Measurements from ENCODE around the gene SASH1.
"Not testable (repeated sequence)": the region's sequence is repeated elsewhere in the genome, so short reads cannot be mapped to it uniquely, and the experiment has no call there.

SASH1 gene

DNA sequence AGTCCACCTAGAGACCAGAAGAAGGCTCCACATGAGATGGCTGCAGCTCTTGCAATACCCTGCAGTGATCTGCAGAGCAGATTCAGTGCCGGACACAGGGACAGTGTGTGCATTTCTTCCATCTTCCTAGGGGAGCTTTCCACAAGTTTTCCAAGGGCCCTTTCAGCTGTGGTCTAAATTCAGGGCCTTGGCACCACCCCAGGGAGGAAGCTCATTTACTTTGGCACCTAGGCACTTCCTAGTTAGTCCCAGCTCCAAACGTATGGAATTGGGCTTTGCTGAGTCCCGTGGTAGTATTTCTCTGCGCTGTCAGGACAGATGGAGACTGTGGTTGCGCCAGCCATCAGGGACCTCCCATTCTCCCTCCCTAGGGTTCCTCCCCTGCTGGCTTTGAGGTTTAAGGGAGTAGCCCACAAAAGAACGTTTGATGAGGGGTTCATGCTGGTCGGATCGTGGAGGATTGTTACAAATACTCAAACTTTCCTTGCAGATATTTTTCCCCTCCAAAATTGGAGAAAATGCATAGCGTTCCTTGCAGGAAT, 221.9 kb downstream of the SASH1 start:
- DNase-seq = no peak

DNA sequence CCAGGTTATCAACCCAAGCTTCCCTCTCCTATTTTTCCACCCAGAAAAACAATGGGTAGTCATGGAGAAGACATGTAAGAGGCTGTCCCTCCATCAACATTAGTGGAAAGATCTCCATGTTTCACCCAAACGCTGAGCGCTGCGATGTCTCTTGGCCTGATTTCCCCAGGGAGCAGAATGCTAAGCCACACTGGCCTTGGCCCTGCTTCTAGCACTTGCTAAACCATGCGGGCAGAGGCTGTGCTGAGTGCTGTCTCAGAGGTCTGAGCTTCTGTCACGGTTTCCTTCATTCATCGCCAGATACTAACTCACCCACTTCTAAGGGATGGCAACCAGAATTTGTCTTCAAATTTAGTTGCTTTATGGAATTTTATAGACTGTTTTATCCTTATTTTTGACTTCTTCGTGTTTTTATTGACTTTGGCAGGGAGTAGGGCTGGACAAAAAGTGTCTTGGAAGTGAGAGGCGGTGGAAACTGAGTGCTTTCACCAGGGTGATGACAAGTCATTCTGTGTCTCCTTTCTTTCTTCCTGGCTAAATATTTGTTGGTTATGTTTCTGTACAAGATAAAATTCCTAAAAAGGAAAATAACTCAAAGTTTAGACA, 222.8 kb downstream of the SASH1 start:
- no peak for DNase-seq

DNA sequence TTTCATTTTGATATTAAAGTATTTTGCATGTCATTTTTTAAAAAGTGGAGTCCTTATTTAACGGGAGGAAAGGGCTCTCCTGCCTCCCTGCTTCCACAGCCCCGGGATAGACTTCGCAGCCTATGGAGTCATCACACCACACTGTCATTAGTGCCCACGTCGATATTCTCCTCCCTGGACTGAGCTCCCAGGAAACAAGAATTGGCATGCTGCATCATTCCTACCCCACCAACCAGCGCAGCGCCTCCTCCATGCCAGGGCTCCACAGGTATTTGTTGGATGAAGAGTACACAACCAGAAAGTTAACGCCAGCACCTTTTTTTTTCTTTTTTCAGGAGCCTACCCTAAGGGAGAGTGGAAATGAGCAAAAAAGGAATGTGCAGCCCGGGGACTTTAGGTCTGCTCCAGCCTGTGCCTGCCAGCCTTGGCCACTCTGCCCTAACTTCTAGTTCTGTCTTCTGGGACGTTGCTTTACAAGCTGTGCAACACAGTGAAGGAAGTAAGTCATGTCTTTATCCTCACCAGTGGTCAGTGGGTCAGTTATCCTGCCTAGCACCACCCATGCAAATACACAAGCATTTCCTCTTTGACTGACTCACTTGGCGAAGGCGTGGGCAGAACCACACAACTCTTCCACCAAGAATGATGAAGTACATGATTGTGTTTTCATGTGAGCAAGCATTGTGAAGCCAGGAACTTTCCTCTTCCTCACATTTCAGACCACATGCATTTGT, 223.5 kb downstream of the SASH1 start:
- no peak for DNase-seq

DNA sequence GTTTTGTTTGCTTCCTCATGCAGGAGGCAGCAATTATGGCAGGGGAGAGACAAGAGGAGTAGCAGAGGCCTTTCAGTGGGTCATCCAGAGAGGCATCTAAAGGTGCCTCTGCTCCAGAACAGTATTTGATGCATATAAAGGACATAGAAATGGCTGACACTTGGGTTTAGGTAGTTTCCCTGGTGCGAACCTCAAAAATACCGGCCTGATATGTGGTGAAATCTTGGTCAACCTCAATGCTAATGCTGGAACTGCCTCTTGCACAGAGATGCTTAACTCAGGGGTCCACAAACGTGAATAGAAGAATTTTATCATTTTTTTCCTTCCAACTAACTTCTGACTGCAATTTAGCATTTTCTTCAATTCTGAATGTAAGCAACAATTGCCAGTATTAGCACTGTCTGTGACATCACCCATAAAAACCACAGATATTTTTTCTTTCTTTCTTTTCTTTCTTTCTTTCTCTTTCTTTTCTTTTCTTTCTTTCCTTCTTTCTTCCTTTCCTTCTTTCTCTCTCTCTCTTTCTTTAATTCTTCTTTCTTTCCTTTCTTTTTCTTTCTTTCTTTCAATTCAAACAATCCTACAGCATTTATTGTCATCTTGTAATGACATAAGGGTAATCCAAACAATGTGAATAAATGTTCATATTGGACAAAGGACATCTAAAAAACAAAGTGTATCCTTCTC, 224.2 kb downstream of the SASH1 start:
- no peak for DNase-seq

DNA sequence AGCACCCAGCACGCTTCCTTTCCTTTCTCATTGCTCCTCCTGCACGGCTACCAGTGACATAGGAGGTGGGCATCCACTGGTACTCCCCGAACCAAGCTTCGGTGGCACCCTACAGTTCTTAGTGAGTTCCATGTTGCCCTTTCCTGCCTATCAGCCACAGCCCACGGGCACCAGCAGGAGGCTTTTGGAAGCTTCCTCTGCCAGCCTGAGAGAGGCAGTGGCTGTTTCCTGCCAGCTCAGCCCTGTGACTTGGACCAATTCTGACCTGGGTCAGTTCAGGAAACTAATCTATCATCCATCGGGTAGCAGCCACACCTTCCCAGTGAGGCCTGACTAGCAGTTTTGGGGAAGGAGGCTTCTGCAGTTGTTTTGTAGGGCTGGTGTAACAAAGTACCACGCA, 227.8 kb downstream of the SASH1 start:
- no peak for DNase-seq

DNA sequence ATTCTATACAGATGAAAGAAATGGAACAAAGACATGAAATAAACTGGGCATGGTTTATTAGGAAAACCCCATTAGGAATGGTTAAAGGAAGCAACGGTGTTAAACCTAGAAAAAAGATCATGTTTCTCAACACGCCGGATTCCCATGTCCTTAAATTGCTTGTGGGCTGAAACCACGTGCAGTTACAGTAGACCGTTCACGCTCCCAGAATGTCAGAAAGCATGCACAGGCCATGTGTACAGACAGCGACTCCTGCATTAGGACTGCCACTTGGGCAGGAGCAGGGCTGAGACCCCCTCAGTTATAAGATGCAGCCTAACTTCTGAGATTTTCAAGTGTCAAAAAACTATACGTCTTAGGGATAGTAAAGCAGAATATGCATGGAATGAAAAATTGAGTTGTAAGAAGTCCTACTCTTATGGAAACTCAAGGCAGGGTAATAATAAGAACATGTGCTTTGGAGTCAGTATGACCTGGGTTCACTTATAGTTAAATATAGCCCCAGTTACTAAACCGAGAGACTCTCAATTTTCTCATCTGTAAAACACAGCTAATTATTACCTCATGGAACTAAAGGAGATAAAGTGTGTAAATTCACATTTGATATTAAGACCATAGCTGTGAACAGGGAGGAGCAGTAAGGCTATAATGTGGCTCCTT, 230.2 kb downstream of the SASH1 start:
- no peak for DNase-seq

DNA sequence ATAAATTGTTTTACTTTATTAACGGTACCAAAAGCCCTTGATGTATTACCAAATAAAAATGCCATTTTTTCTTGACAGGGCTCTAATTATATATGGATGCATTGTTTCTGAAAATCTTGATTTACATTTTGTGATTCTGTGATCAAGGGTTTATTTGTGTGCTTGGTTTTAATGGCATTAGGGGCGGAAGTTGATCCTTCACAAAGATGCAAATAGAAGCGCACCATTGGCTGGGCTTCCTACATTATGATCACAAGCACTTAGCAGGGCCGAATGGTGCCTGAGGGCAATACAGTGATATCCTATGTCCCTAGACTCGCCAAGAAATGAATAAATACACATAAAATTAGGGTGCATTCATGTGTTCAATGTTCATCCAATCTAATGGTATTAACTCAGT, 231.3 kb downstream of the SASH1 start:
- DNase-seq = no peak

DNA sequence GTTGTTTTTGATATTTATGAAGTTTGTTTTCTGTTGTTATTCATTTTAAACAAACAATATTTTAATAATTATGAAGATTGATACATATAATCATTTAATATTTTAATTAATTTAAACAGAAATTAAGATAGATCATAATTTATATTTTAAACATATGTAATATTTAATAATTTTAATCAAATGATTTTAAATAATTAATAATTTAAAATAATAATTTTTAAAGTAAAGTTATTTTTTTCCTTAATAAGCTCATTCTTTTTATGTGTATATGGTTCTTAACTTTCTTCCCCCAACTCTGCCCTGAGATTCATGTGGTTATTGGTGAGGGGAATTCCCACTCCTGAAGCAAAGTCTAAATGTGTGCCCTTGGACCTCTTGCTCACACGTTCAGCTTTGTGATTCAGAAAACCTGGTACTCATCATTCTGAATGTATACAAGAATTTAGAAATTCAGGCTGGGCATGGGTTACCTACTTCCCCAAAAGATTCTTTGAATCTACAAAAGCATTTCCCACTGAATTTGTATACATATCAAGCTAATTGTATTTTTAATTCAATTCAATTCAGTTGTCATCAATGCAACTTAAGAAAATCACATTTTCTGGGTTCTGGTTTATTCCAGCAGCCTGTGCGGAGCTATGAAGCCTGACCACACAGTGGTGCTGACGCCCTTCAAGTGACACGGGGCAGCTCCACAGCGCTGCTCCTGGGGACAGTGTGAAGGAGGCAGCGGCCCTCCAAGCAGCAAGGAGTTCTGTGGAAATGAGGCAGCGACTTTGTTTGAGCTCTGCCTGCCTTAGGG, 235.2 kb downstream of the SASH1 start:
- peak in 1 of 2 donors; percentile 27 for DNase-seq

DNA sequence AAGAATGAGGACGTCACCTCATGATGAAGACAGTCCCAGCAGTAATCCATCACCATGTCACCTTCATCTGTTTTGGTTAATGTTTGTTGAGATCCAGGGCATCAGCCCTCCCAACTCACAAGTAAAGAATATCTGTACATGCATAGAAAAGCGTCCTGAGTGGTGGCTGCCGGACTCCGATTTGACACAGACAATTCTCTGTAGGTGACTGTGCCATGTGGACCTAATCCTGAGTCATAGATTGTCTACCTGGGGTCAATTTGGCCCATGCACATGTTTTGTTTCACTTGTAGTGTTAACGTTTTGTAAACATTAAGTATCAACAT, 235.8 kb downstream of the SASH1 start:
- no peak for DNase-seq

DNA sequence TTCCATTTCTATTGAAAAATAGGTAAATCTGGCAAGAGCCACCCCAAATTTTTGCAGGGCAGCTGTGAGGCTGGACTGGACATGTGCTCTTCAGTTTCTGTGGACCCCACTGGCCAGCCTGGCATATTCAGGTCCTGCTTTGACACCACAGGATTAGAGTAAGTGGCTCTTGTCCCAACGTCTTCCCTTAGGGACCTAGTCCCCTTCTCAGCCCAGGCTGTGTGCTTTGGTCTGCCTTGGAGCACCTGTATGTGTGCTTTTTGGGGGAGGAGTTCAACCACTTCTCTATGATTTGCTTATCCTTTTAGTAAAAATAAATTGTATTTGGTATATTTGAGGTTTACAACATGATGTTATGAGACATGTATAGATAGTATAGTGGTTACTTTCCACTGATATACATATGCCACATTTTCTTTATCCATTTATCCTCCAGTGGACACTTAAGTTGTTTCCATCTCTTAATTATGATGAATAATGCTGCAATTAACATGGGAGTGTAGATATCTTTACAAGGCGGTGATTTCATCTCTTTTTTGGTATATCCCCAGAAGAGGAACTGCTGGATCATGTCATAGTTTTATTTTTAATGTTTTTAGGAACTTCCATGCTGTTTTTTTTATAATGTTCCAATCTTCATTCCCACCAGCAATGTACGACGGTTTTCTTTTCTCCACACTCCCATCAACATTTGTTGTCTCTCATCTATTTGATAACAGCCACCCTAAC, 236.4 kb downstream of the SASH1 start:
- no peak for DNase-seq

DNA sequence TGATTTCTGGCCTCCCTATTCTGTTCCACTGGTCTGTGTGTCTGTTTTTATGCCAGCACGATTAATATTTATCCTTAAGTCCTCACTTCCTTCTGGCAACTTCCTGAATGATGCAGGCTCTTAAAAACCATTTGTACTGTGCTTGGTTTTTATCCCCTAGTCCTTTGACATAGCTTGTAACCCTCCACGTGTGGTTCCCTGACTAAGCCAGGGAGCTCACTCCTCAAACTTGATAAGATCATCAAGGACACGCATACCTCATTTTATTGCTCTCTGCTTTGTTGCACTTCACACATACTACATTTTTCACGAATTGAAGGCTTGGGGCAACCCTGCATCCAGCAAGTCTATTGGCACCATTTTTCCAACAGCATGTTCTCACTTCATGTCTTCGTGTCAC, 237.8 kb downstream of the SASH1 start:
- no peak for DNase-seq

DNA sequence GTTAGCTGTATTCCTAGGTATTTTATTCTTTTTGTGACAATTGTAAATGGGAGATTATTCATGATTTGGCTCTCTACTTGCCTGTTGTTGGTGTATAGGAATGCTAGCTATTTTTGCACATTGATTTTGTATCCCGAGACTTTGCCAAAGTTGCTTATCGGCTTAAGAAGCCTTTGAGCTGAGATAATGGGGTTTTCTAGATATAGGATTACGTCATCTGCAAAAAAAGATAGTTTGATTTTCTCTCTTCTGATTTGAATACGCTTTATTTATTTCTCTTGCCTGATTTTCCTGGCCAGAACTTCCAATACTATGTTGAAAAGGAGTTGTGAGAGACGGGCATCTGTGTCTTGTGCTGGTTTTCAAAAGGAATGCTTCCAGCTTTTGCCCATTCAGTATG, 241.0 kb downstream of the SASH1 start:
- DNase-seq = no peak

DNA sequence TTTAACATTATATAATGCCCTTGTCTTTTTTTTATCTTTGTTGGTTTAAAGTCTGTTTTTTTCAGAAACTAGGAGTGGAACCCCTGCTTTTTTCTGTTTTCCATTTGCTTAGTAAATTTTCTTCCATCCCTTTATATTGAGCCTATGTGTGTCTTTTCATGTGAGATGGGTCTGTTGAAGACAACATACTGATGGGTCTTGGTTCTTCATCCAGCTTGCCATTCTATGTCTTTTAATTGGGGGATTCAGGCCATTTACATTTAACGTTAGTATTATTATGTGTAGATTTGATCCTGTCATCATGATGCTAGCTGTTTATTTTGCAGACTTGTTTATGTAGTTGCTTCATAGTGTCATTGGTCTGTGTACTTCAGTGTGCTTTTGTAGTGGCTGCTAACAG, 243.0 kb downstream of the SASH1 start:
- DNase-seq = not testable (repeated sequence)

DNA sequence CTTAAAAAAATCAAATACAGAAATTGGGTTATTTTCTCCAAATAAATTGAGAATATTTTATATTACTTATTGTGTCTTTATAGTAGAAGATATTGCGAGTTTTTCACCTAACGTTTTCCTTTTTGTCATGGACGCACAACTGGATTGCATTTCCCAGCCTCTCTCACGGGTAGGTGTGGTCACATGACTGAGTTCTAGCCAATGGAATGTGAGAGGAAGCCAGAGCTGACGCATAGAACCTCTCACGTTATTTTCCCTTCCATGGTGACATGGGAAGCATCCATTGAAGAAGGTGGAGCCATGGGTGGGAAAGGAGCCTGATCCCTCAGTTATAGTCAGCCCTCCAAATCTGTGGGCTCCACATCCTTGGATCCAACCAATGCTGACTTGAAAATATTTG, 248.2 kb downstream of the SASH1 start:
- DNase-seq = no peak

DNA sequence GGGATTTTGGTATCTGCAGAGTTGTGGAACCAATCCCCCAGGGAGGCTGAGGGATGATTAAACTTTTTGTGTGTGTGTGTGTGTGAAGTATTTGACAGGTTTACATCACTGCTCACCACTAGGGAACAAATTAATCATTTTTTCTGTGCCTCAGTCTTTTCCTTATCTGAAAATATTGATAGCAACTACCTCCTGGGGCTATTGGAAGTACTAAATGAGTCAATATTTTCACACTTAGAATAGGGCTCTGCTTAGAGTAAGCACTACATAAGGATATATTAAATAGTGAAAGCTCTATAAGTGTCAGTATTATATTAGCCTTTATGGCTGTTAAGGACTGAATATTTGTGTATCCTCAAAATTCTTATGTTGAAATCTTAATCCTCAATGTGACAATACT, 249.0 kb downstream of the SASH1 start:
- DNase-seq = no peak

DNA sequence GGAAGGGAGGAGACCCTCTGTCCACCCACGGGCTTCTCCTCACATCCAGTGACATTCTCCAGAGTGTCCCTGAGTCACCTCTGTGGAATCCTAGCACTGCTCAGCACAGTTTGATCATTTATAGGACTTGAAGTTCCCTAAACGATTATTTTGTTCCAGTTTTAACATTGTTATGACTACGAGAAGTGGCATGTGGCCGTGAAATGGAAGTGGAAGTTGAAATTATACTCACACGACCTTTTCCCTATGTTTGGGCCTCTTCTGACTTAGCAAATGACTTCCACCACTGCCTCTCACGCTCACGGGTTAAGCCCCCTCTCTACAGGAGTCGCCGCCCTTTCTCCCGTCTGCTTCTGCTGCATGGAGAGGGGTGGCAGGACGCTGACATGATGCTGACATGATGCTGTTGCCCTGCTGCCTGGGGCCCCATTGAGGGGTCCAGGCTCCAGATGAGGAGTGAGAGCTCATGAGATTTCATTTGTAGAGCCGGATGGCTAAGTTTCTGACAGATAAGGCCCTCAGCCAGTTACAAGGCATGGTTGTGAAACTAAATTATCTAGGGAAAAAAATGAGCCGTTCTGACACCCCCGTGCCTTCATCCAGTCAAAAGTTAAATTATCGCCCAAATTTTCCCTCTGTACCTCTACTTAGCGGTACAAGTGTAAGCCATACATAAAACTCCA, 250.6 kb downstream of the SASH1 start:
- DNase-seq = no peak

DNA sequence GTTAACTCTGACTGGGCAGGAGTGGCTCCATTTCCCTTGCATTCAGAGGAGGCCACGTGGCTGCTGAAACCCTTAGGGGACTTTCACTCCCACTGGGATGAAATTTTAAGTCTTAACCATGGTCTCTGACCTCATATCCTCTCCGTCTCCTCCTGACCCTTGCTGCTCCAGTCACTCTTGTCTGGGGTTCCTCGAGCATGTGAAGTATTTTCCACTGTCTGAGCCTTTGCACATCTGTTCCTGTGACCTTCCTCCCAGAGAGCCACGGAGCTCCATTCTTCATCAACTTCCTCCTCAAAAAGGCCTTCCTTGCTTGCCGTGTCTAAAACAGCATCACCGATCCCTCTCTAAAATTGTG, 251.2 kb downstream of the SASH1 start:
- no peak for DNase-seq

DNA sequence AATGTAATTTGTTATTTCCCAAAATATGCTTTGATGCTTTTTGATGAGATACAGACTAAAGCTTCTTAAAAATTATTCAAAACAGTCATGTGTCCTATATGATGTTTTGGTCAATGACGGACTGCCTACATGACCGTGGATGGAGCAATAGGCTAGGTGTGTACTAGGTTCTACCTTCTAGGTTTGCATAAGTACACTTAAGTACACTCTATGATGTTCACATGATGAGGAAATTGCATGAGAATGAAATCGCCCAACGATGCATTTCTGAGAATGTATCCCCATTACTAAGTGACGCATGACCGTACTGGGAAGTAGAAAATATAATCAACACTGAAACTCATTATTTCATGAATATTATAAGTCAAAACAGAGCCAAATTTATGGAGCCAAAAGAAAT, 252.9 kb downstream of the SASH1 start:
- DNase-seq = no peak

DNA sequence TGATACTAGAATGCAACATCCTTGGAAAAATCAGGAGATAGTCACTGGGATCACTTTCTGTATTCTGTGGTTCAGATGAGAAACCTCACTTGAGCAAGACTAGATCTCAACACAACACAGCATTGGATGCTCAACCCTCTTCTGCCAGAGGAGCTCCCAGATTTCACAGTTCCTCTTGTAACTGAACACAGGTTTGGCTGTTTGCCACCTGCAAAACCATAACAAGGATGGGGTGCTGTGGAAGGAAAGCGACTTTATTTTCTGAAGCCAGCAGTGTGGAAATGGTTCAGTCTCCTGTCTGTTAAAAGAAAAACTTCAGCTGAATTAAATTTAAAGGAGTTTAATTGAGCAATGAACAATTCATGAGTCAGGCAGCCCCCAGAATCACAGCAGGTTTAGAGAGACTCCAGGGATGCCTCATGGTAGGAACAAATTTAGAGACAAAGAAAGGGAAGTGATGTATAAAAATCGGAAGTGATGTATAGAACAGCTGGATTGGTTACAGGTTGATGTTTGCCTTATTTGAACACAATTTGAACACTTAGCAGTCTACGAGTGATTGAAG, 254.3 kb downstream of the SASH1 start:
- DNase-seq = no peak

DNA sequence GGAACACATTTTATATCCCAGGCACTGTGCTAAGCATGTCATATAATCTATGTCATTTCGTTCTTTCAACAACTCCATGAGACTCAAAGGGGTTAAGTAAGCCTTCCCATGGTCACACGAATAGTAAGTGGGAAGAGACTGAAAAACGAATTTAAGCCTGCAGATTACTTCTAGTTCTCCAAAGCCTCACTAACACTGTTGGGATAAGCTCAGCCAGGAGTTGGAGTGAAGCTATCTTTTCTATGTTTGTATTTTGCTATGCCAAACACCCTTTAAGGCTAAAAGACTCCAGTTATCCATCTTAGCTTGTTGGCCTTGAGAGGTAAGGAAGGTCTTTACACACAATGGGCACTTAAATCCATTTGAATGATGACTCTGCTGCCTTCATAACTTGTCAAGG, 256.1 kb downstream of the SASH1 start:
- no peak for DNase-seq

DNA sequence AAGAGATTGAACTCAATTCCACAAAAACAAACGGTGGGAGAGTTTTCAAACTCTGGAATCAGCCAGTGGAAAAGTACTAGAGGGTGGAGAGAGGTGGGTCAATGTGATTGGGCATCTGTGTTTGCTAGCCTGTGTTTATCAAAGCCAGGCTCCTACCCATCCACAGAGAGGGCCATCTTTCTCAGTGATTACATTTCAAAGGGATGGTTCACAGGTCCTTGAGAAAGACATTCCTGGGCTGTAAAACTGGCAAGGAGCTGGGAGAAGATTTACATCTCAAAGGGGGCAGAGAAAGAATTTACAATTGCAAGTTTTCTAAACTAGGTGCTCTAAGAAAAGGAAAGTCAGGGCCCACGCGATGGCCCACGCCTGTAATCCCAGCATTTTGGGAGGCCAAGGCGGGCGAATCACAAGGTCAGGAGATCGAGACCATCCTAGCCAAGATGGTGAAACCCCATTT, 257.4 kb downstream of the SASH1 start:
- no peak for DNase-seq

All from stimulated activated CD4-positive, alpha-beta T cell treated with anti-CD3 and anti-CD28 coated beads, Interleukin-2, amount 100 ng/mL, for 48 hours (primary cell).